H1 (cell line): ENCODE measurements around the gene DMBX1. TPM values are rescaled to one million over a fixed set of nuclear protein-coding genes. Genes with fewer than 3 reads are reported as not detected.

Source experiments
- BACH1 ChIP-seq: IDR thresholded peaks from 2 replicates; pipeline ENCODE4 v1.6.1; 2012; ENCODE audit warnings: low read length, improper control_type of control experiment
- CEBPB ChIP-seq: IDR thresholded peaks from 2 replicates; pipeline ENCODE4 v1.6.1; 2012; ENCODE audit warnings: low read depth, low read length
- EGR1 ChIP-seq: IDR thresholded peaks from 2 replicates; pipeline ENCODE4 v1.6.1; 2011; ENCODE audit warnings: low read depth, low read length, borderline replicate concordance
- EP300 ChIP-seq, 2 experiments: IDR thresholded peaks; 1 replicate in 1 of 2; 2 replicates in 1 of 2; pipeline ENCODE4 v1.6.1; 2011 to 2012; ENCODE audit warnings: low read depth in 2 of 2, low read length in 2 of 2, mild to moderate bottlenecking in 2 of 2, borderline replicate concordance in 1 of 2, inconsistent platforms in 1 of 2, moderate library complexity in 1 of 2
- EZH2 ChIP-seq: fragments of 200-600 bp; sonication (generic); IDR thresholded peaks from 2 replicates; pipeline ENCODE4 v1.7.1; 2012; ENCODE audit warnings: low read depth, mild to moderate bottlenecking, moderate library complexity, low read length, inconsistent platforms; ENCODE audit not compliant: severe bottlenecking
- HDAC2 ChIP-seq, 2 experiments: fragments of 300-600 bp in 1 of 2; sonication (generic) in 1 of 2; IDR thresholded peaks; 2 replicates each; pipeline ENCODE4 v1.6.1; 2011 to 2012; ENCODE audit warnings: low read depth in 2 of 2, low read length in 2 of 2, mild to moderate bottlenecking in 2 of 2, moderate library complexity in 2 of 2, borderline replicate concordance in 1 of 2, inconsistent platforms in 1 of 2
- KDM1A ChIP-seq: fragments of 200-600, 300-600 bp; sonication (generic); IDR thresholded peaks from 2 replicates; pipeline ENCODE4 v1.7.1; 2016; ENCODE audit warnings: mild to moderate bottlenecking, low read length, borderline replicate concordance
- POU5F1 ChIP-seq: IDR thresholded peaks from 2 replicates; pipeline ENCODE4 v1.6.1; 2011; ENCODE audit warnings: low read depth, mild to moderate bottlenecking, low read length, moderate library complexity
- SP2 ChIP-seq: IDR thresholded peaks from 2 replicates; pipeline ENCODE4 v1.6.1; 2012; ENCODE audit warnings: mild to moderate bottlenecking, low read length, inconsistent platforms
- polyA plus RNA-seq, 7 experiments: library from polyadenylated mRNA; depleted of rRNA in 3 of 7; stranded (reverse) in 5 of 7; unstranded in 2 of 7; fragments of >200 nt in 5 of 7; fragments of 200-250 nt in 2 of 7; gene quantifications; 1 replicate in 5 of 7; 2 replicates in 1 of 7; 4 replicates in 1 of 7; pipeline versions ENCODE4 v1.2.1 to v1.2.3, GENCODE V29; 2011 to 2013; ENCODE audit warnings: missing spikeins in 2 of 7, mixed read lengths in 2 of 7
- total RNA-seq: library from RNA; stranded (reverse); fragmentation: NEBNext Ultra II Directional; extraction: Animal tissue kit (Norgen Biotek cat#: 25700); gene quantifications from 2 replicates; pipeline ENCODE4 v1.2.1, GENCODE V29; 2021

The DMBX1 gene
- total and polyA plus RNA-seq, 2 of the 8 experiments (the other 6 are each of a cell fraction or from before 2014, with no cell fraction given): 0.23 to 0.30 TPM

- TF ChIP-seq HDAC2 (IDR thresholded peaks at IDR 0.05; ENCODE audit: borderline replicate concordance in 1 of 2, low read depth in 2 of 2, low read length in 2 of 2): no peak
- TF ChIP-seq CEBPB: no peak
- TF ChIP-seq EGR1: no peak
- no peak for TF ChIP-seq EP300 (IDR thresholded peaks at IDR 0.05; ENCODE audit: borderline replicate concordance in 1 of 2, low read depth in 2 of 2, low read length in 2 of 2)
- TF ChIP-seq EZH2: no peak
- no peak for TF ChIP-seq BACH1
- TF ChIP-seq SP2: no peak
- TF ChIP-seq POU5F1: no peak
- TF ChIP-seq KDM1A: no peak
Observed at GRCh38 chr1:46517932-46518498, 28.4 kb downstream of the DMBX1 start (continued).
